Neuronal stem cell (in vitro differentiated cells): ENCODE results near the gene TXNIP.
A peak's percentile ranks its signal among the peaks of the same experiment; 100 is the strongest.

Experiments
- DNase-seq: peaks from one replicate; pipeline ENCODE4 v3.0.0-alpha.2; 2013; ENCODE audit warnings: low spot score
- H2AFZ ChIP-seq: one replicate; pipeline ENCODE4 v1.6.1; 2013; ENCODE audit warnings: mild to moderate bottlenecking, low read length, inconsistent platforms
- H2AK5ac ChIP-seq: 2 replicates; pipeline ENCODE4 v1.6.1; 2013; ENCODE audit warnings: low read depth, mild to moderate bottlenecking, inconsistent platforms, low read length, moderate library complexity, mixed read lengths
- H2BK120ac ChIP-seq: 2 replicates; pipeline ENCODE4 v1.6.1; 2013; ENCODE audit warnings: low read depth, mild to moderate bottlenecking, inconsistent platforms, low read length, moderate library complexity, mixed read lengths
- H2BK12ac ChIP-seq: one replicate; pipeline ENCODE4 v1.6.1; 2013; ENCODE audit warnings: low read length, inconsistent platforms
- H2BK15ac ChIP-seq: 2 replicates; pipeline ENCODE4 v1.6.1; 2013; ENCODE audit warnings: mild to moderate bottlenecking, low read length, inconsistent platforms, mixed read lengths
- H2BK5ac ChIP-seq: one replicate; pipeline ENCODE4 v1.6.1; 2013; ENCODE audit warnings: inconsistent platforms, mild to moderate bottlenecking, low read length, moderate library complexity
- H3K14ac ChIP-seq: one replicate; pipeline ENCODE4 v1.6.1; 2013; ENCODE audit warnings: low read length, inconsistent platforms
- H3K18ac ChIP-seq: 2 replicates; pipeline ENCODE4 v1.6.1; 2013; ENCODE audit warnings: low read length, inconsistent platforms
- H3K23ac ChIP-seq: 2 replicates; pipeline ENCODE4 v1.6.1; 2013; ENCODE audit warnings: low read depth, mild to moderate bottlenecking, mixed read lengths, low read length, inconsistent platforms; ENCODE audit not compliant: poor library complexity
- H3K27ac ChIP-seq: replicated peaks from 3 replicates; pipeline ENCODE4 v1.5.1; 2013; ENCODE audit warnings: low read length, inconsistent platforms
- H3K27me3 ChIP-seq, 3 experiments: 2 replicates each; pipeline ENCODE4 v1.6.1; 2013; ENCODE audit warnings: low read length in 3 of 3, mild to moderate bottlenecking in 2 of 3, inconsistent platforms in 1 of 3, low read depth in 1 of 3, mixed read lengths in 1 of 3, moderate library complexity in 1 of 3; ENCODE audit not compliant: control insufficient read depth in 3 of 3, insufficient read depth in 3 of 3
- H3K36me3 ChIP-seq, 2 donors: replicated peaks in 1 of 2; 2 replicates each; pipeline ENCODE4 v1.6.1; 2013; ENCODE audit warnings: low read length in 2 of 2; ENCODE audit not compliant: control insufficient read depth in 2 of 2, insufficient read depth in 2 of 2
- H3K4ac ChIP-seq: 2 replicates; pipeline ENCODE4 v1.6.1; 2013; ENCODE audit warnings: inconsistent platforms, mild to moderate bottlenecking, low read length, moderate library complexity
- H3K4me1 ChIP-seq, 2 donors: 1 replicate in 1 of 2; 2 replicates in 1 of 2; pipeline ENCODE4 v1.6.1; 2013; ENCODE audit warnings: low read length in 2 of 2, low read depth in 1 of 2; ENCODE audit not compliant: control insufficient read depth in 2 of 2, insufficient read depth in 1 of 2
- H3K4me2 ChIP-seq: one replicate; pipeline ENCODE4 v1.6.1; 2013; ENCODE audit warnings: mild to moderate bottlenecking, low read length, inconsistent platforms; ENCODE audit not compliant: insufficient read depth, poor library complexity, severe bottlenecking
- H3K4me3 ChIP-seq, 2 donors: 2 replicates each; pipeline ENCODE4 v1.5.1; 2013; ENCODE audit warnings: low read length in 2 of 2, mild to moderate bottlenecking in 2 of 2, inconsistent platforms in 1 of 2, moderate library complexity in 1 of 2
- H3K79me1 ChIP-seq: one replicate; pipeline ENCODE4 v1.6.1; 2013; ENCODE audit warnings: low read depth, mild to moderate bottlenecking, inconsistent platforms, low read length, moderate library complexity
- H3K9ac ChIP-seq: one replicate; pipeline ENCODE4 v1.6.1; 2013; ENCODE audit warnings: mild to moderate bottlenecking, low read depth, low read length, inconsistent platforms; ENCODE audit not compliant: poor library complexity
- H3K9me3 ChIP-seq, 2 donors: replicated peaks in 1 of 2; 2 replicates each; pipeline versions ENCODE3 to v1.6.1; 2013; ENCODE audit warnings: low read length in 2 of 2, mild to moderate bottlenecking in 2 of 2, inconsistent platforms in 1 of 2, low read depth in 1 of 2, mixed read lengths in 1 of 2, moderate library complexity in 1 of 2; ENCODE audit not compliant: control insufficient read depth in 2 of 2, insufficient read depth in 1 of 2
- H4K8ac ChIP-seq: one replicate; pipeline ENCODE4 v1.6.1; 2013; ENCODE audit warnings: low read depth, mild to moderate bottlenecking, inconsistent platforms, low read length, moderate library complexity
- H4K91ac ChIP-seq: one replicate; pipeline ENCODE4 v1.6.1; 2013; ENCODE audit warnings: low read length, low read depth, mild to moderate bottlenecking, inconsistent platforms; ENCODE audit not compliant: poor library complexity
- WGBS, 2 donors: extraction: QIAGEN DNeasy Blood & Tissue Kit; methylation state at CpG; one replicate each; pipeline ENCODE4 v1.1.7; 2013; ENCODE audit warnings: missing lambda C conversion rate in 2 of 2, mixed read lengths in 1 of 2; ENCODE audit not compliant: insufficient read length in 2 of 2, insufficient replicate concordance in 1 of 2; ENCODE audit errors: extremely low coverage in 2 of 2; 5-methylcytosine and 5-hydroxymethylcytosine counted together

TXNIP gene

DNA sequence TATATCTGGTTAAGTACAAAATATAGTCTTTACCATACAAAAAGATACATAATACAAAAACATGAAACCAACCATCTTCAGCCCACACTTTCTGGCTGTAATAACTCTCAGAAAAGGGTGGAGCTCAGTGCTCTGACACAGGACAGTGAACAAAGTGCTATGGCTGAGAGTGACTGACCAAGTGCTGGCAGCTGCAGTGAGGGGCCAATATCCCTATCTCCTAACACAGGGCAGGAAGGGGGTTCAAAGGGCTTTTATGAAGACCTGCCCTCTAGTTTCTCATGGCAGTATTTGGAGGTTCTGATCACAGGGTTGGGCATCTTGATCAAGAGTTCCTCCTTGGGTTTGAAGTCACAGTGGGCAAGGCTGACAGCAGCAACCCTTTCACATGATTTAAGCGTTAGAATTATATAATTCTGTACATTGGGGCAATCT is 3.9 kb downstream of the TXNIP start:
- no peak for DNase-seq
- peak overlapping the region in 1 of 2 donors; percentile 91 for H3K4me3 ChIP-seq

DNA sequence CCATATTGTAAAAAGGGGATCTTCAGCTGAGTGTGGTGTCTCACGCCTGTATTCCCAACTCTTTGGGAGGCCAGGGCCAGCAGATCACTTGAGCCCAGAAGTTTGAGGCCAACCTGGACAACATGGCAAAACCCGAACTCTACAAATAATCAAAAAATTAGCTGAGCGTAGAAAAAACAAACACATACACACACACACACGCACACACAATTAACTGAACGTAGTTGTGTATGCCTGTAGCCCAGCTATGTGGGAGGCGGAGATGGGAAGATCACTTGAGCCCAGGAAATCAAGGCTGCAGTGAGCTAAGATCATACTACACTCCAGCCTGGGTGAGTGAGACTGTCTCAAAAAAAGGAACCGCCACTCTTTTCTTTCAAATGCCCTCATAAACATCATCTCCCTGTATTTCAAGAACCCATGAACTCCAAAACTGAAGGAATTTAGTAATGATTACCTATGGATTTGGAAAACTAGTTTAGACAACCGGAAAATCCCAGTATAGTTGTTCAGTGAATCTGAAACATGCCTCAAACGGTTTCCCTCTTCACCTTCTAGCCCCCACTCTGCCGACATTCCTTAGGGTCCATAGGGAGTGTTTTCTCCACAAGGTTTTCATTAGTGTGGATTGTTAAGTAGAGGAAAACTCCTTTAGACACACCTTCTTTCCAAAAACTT is 4.5 kb downstream of the TXNIP start:
- H2BK5ac ChIP-seq = no peak overlapping the region
- H2BK120ac ChIP-seq = no peak overlapping the region
- no peak overlapping the region for H3K4me2 ChIP-seq
- no peak overlapping the region for H2BK12ac ChIP-seq
- H4K8ac ChIP-seq = no peak overlapping the region
- WGBS, 2 donors = no CpG with 5 or more reads among the region's 10 CpGs
- H3K23ac ChIP-seq = no peak overlapping the region
- no peaks in the 10 kb centered on the region for H3K27me3 ChIP-seq
- no peak overlapping the region for H3K4me3 ChIP-seq
- no peak overlapping the region for H3K18ac ChIP-seq
- H2AK5ac ChIP-seq = no peak overlapping the region
- H3K9ac ChIP-seq = no peak overlapping the region
- no peak for DNase-seq
- no peak overlapping the region for H4K91ac ChIP-seq
- no peaks in the 10 kb centered on the region for H3K79me1 ChIP-seq
- no peak overlapping the region for H3K4ac ChIP-seq
- H2AFZ ChIP-seq = no peak overlapping the region
- peaks cover 17 to 41% of the 10 kb centered on the region in 2 donors for H3K36me3 ChIP-seq
- H3K14ac ChIP-seq = no peak overlapping the region
- peaks cover 0 to 9% of the 10 kb centered on the region in 2 donors for H3K9me3 ChIP-seq
- peaks cover 3 to 22% of the 10 kb centered on the region in 2 donors for H3K4me1 ChIP-seq
- H3K27ac ChIP-seq = no peak overlapping the region
- no peak overlapping the region for H2BK15ac ChIP-seq

More for the DNA sequence above, 3.9 kb downstream of the TXNIP start:
- no peak overlapping the region for H3K18ac ChIP-seq
- H3K36me3 ChIP-seq = peaks cover 17 to 41% of the 10 kb centered on the region in 2 donors
- peak overlapping the region; percentile 35 for H3K9ac ChIP-seq
- H3K4me2 ChIP-seq = no peak overlapping the region
- H2BK15ac ChIP-seq = no peak overlapping the region
- WGBS, 2 donors = no CpG with 5 or more reads among the region's 1 CpG
- no peak overlapping the region for H2AFZ ChIP-seq
- no peak overlapping the region for H3K27ac ChIP-seq
- peaks cover 0 to 9% of the 10 kb centered on the region in 2 donors for H3K9me3 ChIP-seq
- H2BK12ac ChIP-seq = no peak overlapping the region
- H4K8ac ChIP-seq = no peak overlapping the region
- H3K79me1 ChIP-seq = no peaks in the 10 kb centered on the region
- no peak overlapping the region for H4K91ac ChIP-seq
- no peak overlapping the region for H3K23ac ChIP-seq
- H2BK5ac ChIP-seq = no peak overlapping the region
- H3K14ac ChIP-seq = no peak overlapping the region
- H2AK5ac ChIP-seq = no peak overlapping the region
- no peak overlapping the region for H2BK120ac ChIP-seq
- no peaks in the 10 kb centered on the region for H3K27me3 ChIP-seq
- no peak overlapping the region for H3K4ac ChIP-seq
- H3K4me1 ChIP-seq = peaks cover 7 to 24% of the 10 kb centered on the region in 2 donors

DNA sequence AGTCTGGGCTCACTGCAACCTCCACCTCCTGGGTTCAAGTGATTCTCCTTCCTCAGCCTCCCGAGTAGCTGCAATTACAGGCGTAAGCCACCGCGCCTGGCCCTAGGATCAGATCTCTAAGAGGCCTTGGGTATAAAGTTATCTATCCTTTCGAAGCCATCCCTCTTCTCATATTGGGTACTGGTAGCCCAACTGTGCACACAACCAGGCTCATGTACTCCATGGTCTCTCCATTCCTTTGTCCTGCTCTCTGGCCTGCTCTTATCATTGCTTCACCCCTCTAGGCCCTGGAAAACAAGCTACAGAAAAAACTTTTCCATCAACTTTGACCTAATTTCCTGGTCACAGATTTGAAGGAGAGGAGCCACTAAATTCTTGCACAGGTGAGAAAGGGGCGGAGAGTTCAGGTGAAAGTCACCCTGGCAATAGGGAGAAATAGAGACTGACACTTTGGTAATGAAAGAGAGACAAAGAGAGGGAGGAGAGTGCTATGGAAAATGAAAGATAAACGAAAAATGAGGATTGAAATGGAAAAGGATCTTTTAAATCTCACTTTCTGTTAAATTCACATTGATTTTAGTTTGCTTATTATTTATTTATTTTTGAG is 6.0 kb downstream of the TXNIP start:
- Histone ChIP-seq H2AFZ (no peak overlapping the region), H3K4me2 (no peak overlapping the region), H3K23ac (no peak overlapping the region), H3K79me1 (no peaks in the 10 kb centered on the region), H2BK12ac (no peak overlapping the region), H3K4me3 (no peak overlapping the region), H3K14ac (no peak overlapping the region), H2AK5ac (no peak overlapping the region), H2BK120ac (no peak overlapping the region), H3K9ac (no peak overlapping the region), H3K9me3 (peaks cover 0 to 9% of the 10 kb centered on the region in 2 donors), H3K27ac (no peak overlapping the region), H3K36me3 (peaks cover 17 to 38% of the 10 kb centered on the region in 2 donors), H3K4ac (no peak overlapping the region), H3K27me3 (no peaks in the 10 kb centered on the region), H2BK15ac (no peak overlapping the region), H2BK5ac (no peak overlapping the region), H4K91ac (no peak overlapping the region), H3K4me1 (peaks cover 7 to 33% of the 10 kb centered on the region in 2 donors), H3K18ac (no peak overlapping the region), H4K8ac (no peak overlapping the region)
- no CpG with 5 or more reads among the region's 7 CpGs for WGBS, 2 donors
- DNase-seq = no peak

DNA sequence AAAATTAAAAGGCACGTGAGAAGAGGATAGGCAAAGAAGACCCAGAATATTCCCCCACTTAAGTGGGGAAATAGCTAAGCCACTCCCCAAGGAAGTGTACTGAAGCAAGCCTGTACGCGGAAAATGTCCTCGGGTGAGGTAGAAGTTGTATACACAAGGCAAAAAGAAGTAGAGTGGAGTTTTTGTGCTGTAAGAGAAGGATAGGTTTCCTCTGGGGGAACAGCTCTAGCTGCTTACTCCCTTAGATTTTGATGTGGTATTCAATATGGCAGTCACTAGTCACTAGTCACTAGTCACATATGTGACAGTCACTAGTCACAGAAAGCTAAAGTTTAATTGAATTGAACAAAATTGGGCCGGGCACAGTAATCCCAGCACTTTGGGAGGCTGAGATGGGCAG is 7.6 kb downstream of the TXNIP start:
- no peak overlapping the region for H3K18ac ChIP-seq
- no peak for DNase-seq
- H3K36me3 ChIP-seq = peaks cover 8 to 22% of the 10 kb centered on the region in 2 donors
- no peak overlapping the region for H2AFZ ChIP-seq
- no peaks in the 10 kb centered on the region for H3K79me1 ChIP-seq
- no peak overlapping the region for H3K23ac ChIP-seq
- WGBS, 2 donors = no CpG with 5 or more reads among the region's 5 CpGs
- no peak overlapping the region for H3K4ac ChIP-seq
- H2BK15ac ChIP-seq = no peak overlapping the region
- H3K4me2 ChIP-seq = no peak overlapping the region
- no peak overlapping the region for H3K9ac ChIP-seq
- no peak overlapping the region for H2BK5ac ChIP-seq
- H2AK5ac ChIP-seq = no peak overlapping the region
- H3K27ac ChIP-seq = no peak overlapping the region
- H4K91ac ChIP-seq = no peak overlapping the region
- peaks cover 0 to 4% of the 10 kb centered on the region in 2 donors for H3K9me3 ChIP-seq
- H3K4me1 ChIP-seq = peaks cover 7 to 30% of the 10 kb centered on the region in 2 donors
- no peaks in the 10 kb centered on the region for H3K27me3 ChIP-seq
- no peak overlapping the region for H3K4me3 ChIP-seq
- H2BK120ac ChIP-seq = no peak overlapping the region
- H4K8ac ChIP-seq = no peak overlapping the region
- no peak overlapping the region for H2BK12ac ChIP-seq
- no peak overlapping the region for H3K14ac ChIP-seq
